OCI-LY3 (cell line): ENCODE results near the gene MYD88.
"Not testable (repeated sequence)": the region's sequence is repeated elsewhere in the genome, so short reads cannot be mapped to it uniquely, and the experiment has no call there.

Experiments
- H2AFZ ChIP-seq: fragments of 200-600, 300-600 bp; shearing (Covaris generic); 2 replicates; pipeline ENCODE4 v1.6.0; 2014; ENCODE audit warnings: antibody characterized with exemption, low read depth, low read length
- H3K27ac ChIP-seq: fragments of 200-600, 300-600 bp; sonication (generic); 2 replicates; pipeline ENCODE4 v1.5.1; 2014; ENCODE audit warnings: mild to moderate bottlenecking, low read length, moderate library complexity, mixed read lengths
- H3K27me3 ChIP-seq: fragments of 200-600, 300-600 bp; sonication (generic); 2 replicates; pipeline ENCODE4 v1.6.1; 2014; ENCODE audit warnings: low read depth, low read length, mixed read lengths
- H3K36me3 ChIP-seq: fragments of 200-600, 300-600 bp; sonication (generic); replicated peaks from 2 replicates; pipeline ENCODE3; 2014; ENCODE audit warnings: low read depth, low read length, mixed read lengths
- H3K4me1 ChIP-seq: fragments of 300-600, 200-600 bp; sonication (generic); 2 replicates; pipeline ENCODE4 v1.6.1; 2014; ENCODE audit warnings: low read length, mixed read lengths
- H3K4me2 ChIP-seq: fragments of 200-600, 300-600 bp; sonication (generic); 2 replicates; pipeline ENCODE4 v1.6.1; 2014; ENCODE audit warnings: low read length, mixed read lengths
- H3K4me3 ChIP-seq: fragments of 300-600, 200-600 bp; sonication (generic); 2 replicates; pipeline ENCODE4 v1.5.1; 2014; ENCODE audit warnings: antibody characterized with exemption, mild to moderate bottlenecking, low read length, moderate library complexity
- H3K79me2 ChIP-seq: fragments of 300-600, 200-600 bp; shearing (Covaris generic); 2 replicates; pipeline ENCODE4 v1.6.1; 2014; ENCODE audit warnings: mild to moderate bottlenecking, low read length, mixed read lengths
- H3K9ac ChIP-seq: fragments of 300-600, 200-600 bp; shearing (Covaris generic); 2 replicates; pipeline ENCODE4 v1.6.0; 2014; ENCODE audit warnings: mild to moderate bottlenecking, low read length, moderate library complexity
- H3K9me3 ChIP-seq: fragments of 200-600, 300-600 bp; shearing (Covaris generic); 2 replicates; pipeline ENCODE4 v1.6.1; 2014; ENCODE audit warnings: low read length, mixed read lengths; ENCODE audit not compliant: insufficient read depth
- H4K20me1 ChIP-seq: fragments of 200-600, 300-600 bp; sonication (generic); 2 replicates; pipeline ENCODE4 v1.6.1; 2016; ENCODE audit warnings: low read length, mixed read lengths; ENCODE audit not compliant: insufficient read depth
- CTCF ChIP-seq: fragments of 200-600, 300-600 bp; sonication (generic); IDR thresholded peaks from 2 replicates; pipeline ENCODE4 v1.5.1; 2014; ENCODE audit warnings: antibody characterized with exemption, low read length, low read depth
- EZH2phosphoT487 ChIP-seq: fragments of 200-600 bp; shearing (Covaris generic); IDR thresholded peaks from 2 replicates; pipeline ENCODE4 v1.6.1; 2018; ENCODE audit warnings: antibody characterized with exemption, mixed run types, low read depth

Gene MYD88

GRCh38 chr3:38133557-38134405 is 4.7 kb upstream of the MYD88 start:
- peaks cover 39% of the 10 kb centered on the region for H3K79me2 ChIP-seq
- peaks cover 42% of the 10 kb centered on the region for H3K36me3 ChIP-seq
- H3K4me1 ChIP-seq = peaks cover 36% of the 10 kb centered on the region
- H3K27ac ChIP-seq = no peak overlapping the region
- no peak overlapping the region for H3K9ac ChIP-seq
- H4K20me1 ChIP-seq = peaks cover 29% of the 10 kb centered on the region
- no peak overlapping the region for H3K4me3 ChIP-seq
- H2AFZ ChIP-seq = no peak overlapping the region
- H3K27me3 ChIP-seq = no peaks in the 10 kb centered on the region
- TF ChIP-seq CTCF = no peak
- no peak for TF ChIP-seq EZH2phosphoT487
- H3K4me2 ChIP-seq = no peak overlapping the region
- H3K9me3 ChIP-seq = no peaks in the 10 kb centered on the region

- Histone ChIP-seq H3K36me3 (peaks cover 34% of the 10 kb centered on the region), H3K79me2 (peaks cover 47% of the 10 kb centered on the region), H3K4me1 (peaks cover 40% of the 10 kb centered on the region), H4K20me1 (peaks cover 29% of the 10 kb centered on the region)
- not testable (repeated sequence) for H3K9me3 ChIP-seq, H3K27me3 ChIP-seq, H3K4me2 ChIP-seq, H3K9ac ChIP-seq, H3K27ac ChIP-seq, H2AFZ ChIP-seq, H3K4me3 ChIP-seq
Observed at GRCh38 chr3:38134517-38135143, 3.8 kb upstream of the MYD88 start.

- H3K36me3 ChIP-seq = peaks cover 35% of the 10 kb centered on the region
- peaks cover 22% of the 10 kb centered on the region for H4K20me1 ChIP-seq
- peaks cover 40% of the 10 kb centered on the region for H3K4me1 ChIP-seq
Observed at GRCh38 chr3:38135621-38136277, 2.7 kb upstream of the MYD88 start.

GRCh38 chr3:38136393-38136776 is 2.1 kb upstream of the MYD88 start:
- H2AFZ ChIP-seq = no peak overlapping the region
- no peaks in the 10 kb centered on the region for H3K27me3 ChIP-seq
- peak overlapping the region; percentile 86 for H3K9ac ChIP-seq
- peaks cover 34% of the 10 kb centered on the region for H3K4me1 ChIP-seq
- peaks cover 35% of the 10 kb centered on the region for H3K36me3 ChIP-seq
- peaks cover 54% of the 10 kb centered on the region for H3K79me2 ChIP-seq
- H3K4me2 ChIP-seq = peak overlapping the region; percentile 87
- H3K27ac ChIP-seq = peak overlapping the region; percentile 37
- TF ChIP-seq CTCF = no peak
- no peak for TF ChIP-seq EZH2phosphoT487
- peak overlapping the region; percentile 82 for H3K4me3 ChIP-seq
- H4K20me1 ChIP-seq = peaks cover 16% of the 10 kb centered on the region
- H3K9me3 ChIP-seq = no peaks in the 10 kb centered on the region

More at GRCh38 chr3:38135621-38136277, 2.7 kb upstream of the MYD88 start:
- H3K27me3 ChIP-seq, H2AFZ ChIP-seq, H3K9me3 ChIP-seq: not testable (repeated sequence)
- peak overlapping the region; percentile 82 for H3K4me3 ChIP-seq
- peak overlapping the region; percentile 86 for H3K9ac ChIP-seq
- peak overlapping the region; percentile 37 for H3K27ac ChIP-seq
- H3K79me2 ChIP-seq = peaks cover 52% of the 10 kb centered on the region
- peak overlapping the region; percentile 87 for H3K4me2 ChIP-seq
